BLaER1 treated with 17β-estradiol and CSF1 and Interleukin-3, amounts not matched to agents 10 nM and 100 nM (cell line): ENCODE results near the gene AP5B1.

Experiments
- H3K27ac ChIP-seq, 11 experiments: shearing (Covaris generic); formaldehyde crosslinking; 2 replicates each; pipeline ENCODE4 v1.8.1; 2022
- H3K27me3 ChIP-seq, 11 experiments: shearing (Covaris generic); formaldehyde crosslinking; 2 replicates each; pipeline ENCODE4 v1.8.1; 2022
- H3K36me3 ChIP-seq, 11 experiments: shearing (Covaris generic); formaldehyde crosslinking; 2 replicates each; pipeline ENCODE4 v1.8.1; 2022
- H3K4me1 ChIP-seq, 10 experiments: shearing (Covaris generic); formaldehyde crosslinking; 2 replicates each; pipeline ENCODE4 v1.8.1; 2022
- H3K4me2 ChIP-seq, 11 experiments: shearing (Covaris generic); formaldehyde crosslinking; 2 replicates each; pipeline ENCODE4 v1.8.1; 2022
- H3K4me3 ChIP-seq, 10 experiments: shearing (Covaris generic); formaldehyde crosslinking; 2 replicates each; pipeline ENCODE4 v1.8.1; 2022
- H3K9ac ChIP-seq, 11 experiments: shearing (Covaris generic); formaldehyde crosslinking; 2 replicates each; pipeline ENCODE4 v1.8.1; 2022
- H3K9me3 ChIP-seq, 11 experiments: shearing (Covaris generic); formaldehyde crosslinking; replicated peaks in 1 of 11; 2 replicates each; pipeline ENCODE4 v1.8.1; 2022
- H4K20me1 ChIP-seq, 11 experiments: shearing (Covaris generic); formaldehyde crosslinking; 2 replicates each; pipeline ENCODE4 v1.8.1; 2022
- Cebpa-rat ChIP-seq, 11 experiments: shearing (Covaris generic); IDR thresholded peaks; 2 replicates each; pipeline ENCODE4 v1.8.1; 2022

AP5B1 gene, protein sequence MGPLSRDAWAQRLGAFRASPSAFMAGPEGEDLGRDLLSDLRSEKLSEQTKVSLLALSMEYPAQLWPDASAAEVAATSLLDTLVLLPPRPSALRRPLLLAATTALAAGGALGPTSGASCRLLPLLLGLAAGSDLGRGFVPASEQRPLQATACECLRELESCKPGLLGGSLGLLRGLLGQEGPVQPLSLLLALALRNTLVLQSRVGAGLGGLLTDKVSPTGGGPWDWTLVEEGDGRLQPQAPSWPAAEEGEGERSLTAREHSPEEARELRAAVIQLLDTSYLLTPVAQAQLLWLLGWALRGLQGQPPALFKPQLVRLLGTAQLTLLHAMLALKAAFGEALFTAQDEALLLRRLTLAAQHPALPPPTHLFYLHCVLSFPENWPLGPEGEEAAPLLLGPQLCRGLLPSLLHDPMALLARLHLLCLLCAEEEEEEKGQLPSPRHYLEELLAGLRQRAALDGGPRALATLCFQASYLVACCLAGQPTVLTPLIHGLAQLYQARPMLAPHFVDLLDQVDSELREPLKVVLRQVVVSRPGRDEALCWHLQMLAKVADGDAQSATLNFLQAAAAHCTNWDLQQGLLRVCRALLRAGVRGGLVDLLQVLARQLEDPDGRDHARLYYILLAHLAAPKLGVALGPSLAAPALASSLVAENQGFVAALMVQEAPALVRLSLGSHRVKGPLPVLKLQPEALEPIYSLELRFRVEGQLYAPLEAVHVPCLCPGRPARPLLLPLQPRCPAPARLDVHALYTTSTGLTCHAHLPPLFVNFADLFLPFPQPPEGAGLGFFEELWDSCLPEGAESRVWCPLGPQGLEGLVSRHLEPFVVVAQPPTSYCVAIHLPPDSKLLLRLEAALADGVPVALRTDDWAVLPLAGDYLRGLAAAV

DNA sequence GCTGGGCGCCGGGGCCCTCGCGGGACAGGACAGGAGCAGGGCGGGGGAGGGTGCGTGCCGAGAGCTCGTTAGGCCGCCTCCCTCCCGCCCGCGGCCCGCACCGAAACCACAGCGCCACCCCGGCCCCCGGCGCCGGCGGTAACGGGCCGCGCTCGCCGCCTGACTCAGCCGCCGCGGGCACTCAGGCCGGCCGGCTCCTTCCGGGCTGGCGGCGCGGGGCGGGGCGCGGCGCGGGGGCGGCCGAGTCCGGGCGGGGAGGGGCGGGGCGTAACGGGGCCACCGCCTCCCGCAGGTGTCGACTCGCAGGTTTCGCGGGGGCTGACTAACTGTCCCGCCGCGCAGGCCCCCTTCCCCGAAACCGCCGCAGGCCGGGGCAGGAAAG, at the start of gene AP5B1:
Gene AP5B1, minus strand, starts transcription at position 207 of the 382 bp plus-strand sequence. CDS start 385 bp downstream, outside the sequence.
- Histone ChIP-seq H4K20me1 (peaks cover 27 to 48% (median 35%) of the 10 kb centered on the region in 11 experiments; a peak in 20 of 22 replicates), H3K4me3 (peak within 1 kb of the TSS; percentile 80 to 98 (median 94)), H3K4me1 (peaks cover 39 to 53% (median 51%) of the 10 kb centered on the region in 10 experiments), H3K4me2 (peak within 1 kb of the TSS; percentile 94 to 100 (median 99)), H3K36me3 (peaks cover 26 to 35% (median 32%) of the 10 kb centered on the region in 11 experiments), H3K27me3 (peaks cover 44 to 47% (median 46%) of the 10 kb centered on the region in 11 experiments), H3K9ac (peak within 1 kb of the TSS; percentile 93 to 100 (median 99)), H3K27ac (peak within 1 kb of the TSS; percentile 94 to 100 (median 99)), H3K9me3 (no peaks in the 10 kb centered on the region)
- TF ChIP-seq Cebpa-rat (IDR thresholded peaks at IDR 0.05), result no peak

DNA sequence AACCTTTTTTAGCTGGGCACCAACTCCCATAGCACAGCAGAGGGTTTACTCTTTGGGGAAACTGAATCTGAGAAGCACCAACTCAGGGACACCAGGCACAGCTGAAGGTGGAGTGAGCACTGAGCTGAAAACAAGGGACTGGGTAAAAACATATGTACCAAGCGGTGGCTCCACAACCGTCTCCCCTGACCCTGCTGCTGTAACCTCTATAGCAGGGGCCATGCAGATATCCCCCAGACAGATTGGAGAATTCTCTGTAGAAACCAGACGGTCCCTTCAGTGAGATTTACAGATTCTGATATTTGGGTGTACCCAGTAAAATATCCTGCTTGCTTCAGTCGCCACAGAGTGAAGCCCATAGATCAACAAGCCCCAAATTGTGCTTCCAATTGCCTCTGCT, 48.7 kb upstream of the AP5B1 start:
- Histone ChIP-seq H3K9ac (no peak overlapping the region), H3K4me1 (peaks cover 21 to 33% (median 28%) of the 10 kb centered on the region in 10 experiments), H4K20me1 (no peaks in the 10 kb centered on the region), H3K36me3 (no peaks in the 10 kb centered on the region), H3K4me2 (no peak overlapping the region), H3K9me3 (no peaks in the 10 kb centered on the region), H3K27me3 (no peaks in the 10 kb centered on the region), H3K4me3 (no peak overlapping the region), H3K27ac (no peak overlapping the region)
- no peak for TF ChIP-seq Cebpa-rat (IDR thresholded peaks at IDR 0.05)

DNA sequence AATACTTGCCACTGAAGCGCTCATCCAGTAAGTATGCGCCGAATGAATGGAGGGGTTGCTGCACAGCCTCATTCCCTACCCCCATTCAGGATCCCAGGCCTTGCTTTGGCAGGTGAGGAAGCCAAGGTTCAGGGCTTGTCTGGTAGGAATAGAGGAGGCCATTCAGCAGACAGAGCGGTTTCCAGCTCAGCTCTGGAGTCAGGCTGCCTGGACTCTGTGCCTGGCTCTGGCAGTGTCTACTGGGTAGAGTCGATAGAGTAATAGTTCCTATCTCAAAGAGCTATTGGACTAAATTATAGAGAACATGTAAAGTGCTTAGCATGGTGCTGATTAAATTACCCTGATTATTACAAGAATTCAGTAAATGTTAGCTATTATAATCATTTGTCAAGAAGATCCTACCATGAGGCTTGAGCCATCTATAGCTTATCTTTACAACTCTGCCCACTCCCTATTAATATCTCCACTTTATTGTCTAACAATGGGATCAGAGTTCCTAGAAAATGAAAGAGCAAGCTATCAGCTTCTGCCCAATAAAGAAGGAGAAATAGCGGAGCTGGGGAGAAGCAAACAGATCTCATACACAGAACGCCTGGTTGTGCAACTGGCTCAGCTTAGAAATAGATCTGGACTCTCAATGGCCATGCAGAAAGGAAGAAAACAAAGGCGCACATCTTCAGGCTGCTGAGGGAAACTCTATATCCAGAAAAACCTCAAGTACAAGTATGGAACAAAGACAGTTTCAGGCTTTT, 46.4 kb upstream of the AP5B1 start:
- Histone ChIP-seq H4K20me1 (no peaks in the 10 kb centered on the region), H3K4me1 (peaks cover 13 to 25% (median 20%) of the 10 kb centered on the region in 10 experiments), H3K36me3 (no peaks in the 10 kb centered on the region), H3K27me3 (no peaks in the 10 kb centered on the region), H3K9me3 (no peaks in the 10 kb centered on the region), H3K4me3 (no peak overlapping the region), H3K27ac (no peak overlapping the region), H3K9ac (no peak overlapping the region), H3K4me2 (no peak overlapping the region)
- no peak for TF ChIP-seq Cebpa-rat (IDR thresholded peaks at IDR 0.05)

DNA sequence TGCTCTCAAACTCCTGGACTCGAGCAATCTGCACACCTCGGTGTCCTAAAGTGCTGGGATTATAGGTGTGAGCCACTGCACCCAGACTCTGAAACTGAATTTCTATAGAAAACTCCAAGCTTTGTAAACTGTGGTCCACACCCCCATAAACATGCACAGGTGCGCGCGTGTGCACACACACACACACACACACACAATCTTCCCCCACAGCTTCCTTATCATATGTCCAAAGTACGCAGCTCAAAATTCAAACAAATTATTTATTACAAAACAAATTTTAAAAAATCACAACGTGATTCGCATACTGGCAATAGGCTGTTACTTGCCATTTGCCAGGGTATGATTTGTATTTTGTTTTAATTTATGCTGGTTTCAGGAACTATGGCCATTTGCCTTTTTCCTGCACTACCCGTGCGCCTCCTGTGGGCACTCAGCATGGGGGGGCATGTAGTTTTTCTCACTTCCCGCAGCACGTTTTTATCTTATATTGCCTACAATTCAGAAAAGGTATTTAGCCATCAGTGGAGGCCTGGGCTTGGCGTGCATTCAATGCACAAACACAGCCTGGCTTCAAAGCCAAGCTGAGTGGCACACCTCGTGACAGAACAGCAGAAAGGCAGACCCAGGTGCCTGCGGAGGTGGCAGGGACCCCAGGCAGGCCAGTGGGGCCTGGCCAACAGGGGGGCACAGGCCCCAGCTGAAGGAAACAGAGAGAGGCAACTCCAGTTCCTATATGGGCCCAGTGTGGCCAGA, 42.2 kb upstream of the AP5B1 start:
- TF ChIP-seq Cebpa-rat (IDR thresholded peaks at IDR 0.05), result no peak
- no peaks in the 10 kb centered on the region for H3K27me3 ChIP-seq
- H3K36me3 ChIP-seq, result no peaks in the 10 kb centered on the region
- no peak overlapping the region for H3K4me3 ChIP-seq
- H3K4me1 ChIP-seq, result peaks cover 24 to 42% (median 34%) of the 10 kb centered on the region in 10 experiments
- no peaks in the 10 kb centered on the region for H3K9me3 ChIP-seq
- no peak overlapping the region for H3K27ac ChIP-seq
- H3K9ac ChIP-seq, result no peak overlapping the region; a peak in 1 of 22 replicates
- H4K20me1 ChIP-seq, result no peaks in the 10 kb centered on the region
- H3K4me2 ChIP-seq, result peak overlapping the region in 5 of 11 experiments; percentile 9 to 80 (median 35); a peak in 4 of 22 replicates

DNA sequence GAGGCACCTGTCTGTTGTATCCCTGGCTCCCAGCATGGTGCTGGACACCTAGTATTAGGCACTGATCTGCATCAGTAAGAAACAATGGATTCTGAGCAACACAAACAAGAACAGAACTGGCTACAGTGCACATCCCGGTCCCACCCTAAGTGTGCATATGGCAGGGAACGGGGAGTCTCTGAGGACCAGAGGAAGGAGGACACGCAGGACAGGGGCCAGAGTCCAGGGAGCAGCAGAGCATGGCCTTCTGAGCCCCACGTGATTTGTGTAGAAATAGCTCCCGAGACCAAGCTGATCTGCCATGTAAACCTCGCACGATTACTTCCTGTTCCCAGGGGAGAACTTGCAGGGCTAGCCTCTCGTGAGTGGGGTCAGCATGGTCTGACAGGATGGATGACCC, 40.3 kb upstream of the AP5B1 start:
- no peak overlapping the region for H3K27ac ChIP-seq
- TF ChIP-seq Cebpa-rat (IDR thresholded peaks at IDR 0.05), result no peak
- H3K27me3 ChIP-seq, result peaks cover 0 to 12% (median 0%) of the 10 kb centered on the region in 11 experiments; a peak in 5 of 22 replicates
- peak overlapping the region in 2 of 11 experiments; percentile 8 to 58; a peak in 1 of 22 replicates for H3K9ac ChIP-seq
- H3K4me2 ChIP-seq, result peak overlapping the region; percentile 47 to 81 (median 71)
- H3K4me1 ChIP-seq, result peaks cover 28 to 51% (median 41%) of the 10 kb centered on the region in 10 experiments
- H3K36me3 ChIP-seq, result no peaks in the 10 kb centered on the region
- no peaks in the 10 kb centered on the region for H3K9me3 ChIP-seq
- H4K20me1 ChIP-seq, result no peaks in the 10 kb centered on the region
- H3K4me3 ChIP-seq, result no peak overlapping the region

DNA sequence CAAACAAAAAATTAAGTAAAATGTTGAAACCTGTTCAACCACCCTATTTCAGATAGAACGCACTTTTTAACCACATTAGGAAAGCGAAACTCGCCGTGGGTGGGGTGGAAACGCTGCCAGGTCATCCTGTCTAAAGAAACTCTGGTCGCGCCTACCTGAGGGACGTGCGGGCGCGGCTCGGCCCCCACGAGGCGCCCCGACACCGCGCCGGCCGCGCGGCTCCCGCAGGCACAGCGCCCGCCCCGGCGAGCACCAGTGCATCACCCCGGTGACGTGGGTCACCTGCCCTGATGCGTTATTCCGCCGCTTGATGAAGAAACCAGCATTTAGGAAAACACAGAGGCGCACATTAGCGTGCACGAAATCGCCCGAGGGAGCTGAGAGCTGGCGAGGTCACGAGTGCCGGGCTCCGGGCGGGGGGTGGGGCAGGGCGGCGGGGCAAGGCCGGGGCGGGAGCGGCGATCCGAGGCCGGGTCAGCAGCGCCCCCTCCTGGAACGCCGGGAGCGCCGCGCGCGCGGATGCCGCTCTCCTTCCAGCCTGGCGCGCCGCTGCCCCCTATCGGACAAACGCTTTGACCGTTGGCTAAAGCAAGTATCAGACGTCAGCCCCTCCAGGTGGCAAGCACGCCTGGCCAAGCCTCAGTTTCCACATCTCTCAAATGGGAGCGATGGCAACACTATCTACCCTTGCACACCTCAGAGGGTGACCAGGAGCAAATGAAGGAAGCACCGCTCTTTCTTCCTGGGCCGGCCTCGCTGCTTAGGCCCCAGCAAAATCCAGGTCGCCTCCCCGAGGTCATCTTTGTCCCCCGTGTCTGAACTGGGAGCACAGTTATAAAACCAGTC, 37.3 kb upstream of the AP5B1 start:
- TF ChIP-seq Cebpa-rat (IDR thresholded peaks at IDR 0.05), result no peak
- Histone ChIP-seq H4K20me1 (peaks cover 0 to 21% (median 0%) of the 10 kb centered on the region in 11 experiments; a peak in 2 of 22 replicates), H3K9ac (peak overlapping the region; percentile 53 to 92 (median 79)), H3K27ac (peak overlapping the region; percentile 32 to 76 (median 64); a peak in 20 of 22 replicates), H3K36me3 (0 out of 22 replicates have a peak, but pooled peaks cover 0 to 3% (median 0%) of the 10 kb centered on the region in 11 experiments), H3K9me3 (no peaks in the 10 kb centered on the region), H3K4me2 (peak overlapping the region; percentile 89 to 98 (median 94)), H3K4me3 (peak overlapping the region; percentile 60 to 91 (median 68)), H3K4me1 (peaks cover 40 to 65% (median 59%) of the 10 kb centered on the region in 10 experiments), H3K27me3 (peaks cover 0 to 12% (median 0%) of the 10 kb centered on the region in 11 experiments; a peak in 5 of 22 replicates)

DNA sequence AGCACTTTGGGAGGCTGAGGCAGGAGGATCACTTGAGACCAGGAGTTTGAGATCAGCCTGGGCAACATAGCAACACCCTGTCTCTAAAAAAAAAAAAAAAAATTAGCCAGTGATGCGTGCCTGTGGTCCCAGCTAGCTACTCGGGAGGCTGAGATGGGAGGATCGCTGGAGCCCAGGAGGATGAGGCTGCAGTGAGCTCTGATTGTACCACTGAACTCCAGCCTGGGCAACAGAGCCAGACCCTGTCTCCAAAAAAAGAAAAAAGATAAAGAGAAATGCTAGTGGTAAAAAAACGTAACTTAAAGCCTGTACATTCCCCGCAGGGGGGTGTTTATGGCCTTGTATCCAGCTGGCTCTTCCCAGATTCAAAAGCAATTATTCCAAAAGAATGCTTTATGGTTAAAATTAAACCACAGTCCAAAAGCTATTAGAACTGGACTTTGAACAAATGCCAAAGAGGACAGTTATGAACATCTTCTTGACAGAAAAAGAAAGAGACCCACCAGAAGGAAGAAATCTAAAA, 36.6 kb upstream of the AP5B1 start:
- Histone ChIP-seq H3K9ac (peak overlapping the region; percentile 53 to 92 (median 79)), H3K4me3 (peak overlapping the region; percentile 60 to 91 (median 68)), H3K27ac (peak overlapping the region in 9 of 11 experiments; percentile 51 to 76 (median 68); a peak in 16 of 22 replicates), H3K27me3 (peaks cover 0 to 12% (median 0%) of the 10 kb centered on the region in 11 experiments; a peak in 6 of 22 replicates), H3K4me1 (peaks cover 45 to 68% (median 58%) of the 10 kb centered on the region in 10 experiments), H3K4me2 (peak overlapping the region; percentile 89 to 98 (median 94)), H3K9me3 (no peaks in the 10 kb centered on the region), H4K20me1 (peaks cover 0 to 27% (median 0%) of the 10 kb centered on the region in 11 experiments; a peak in 2 of 22 replicates), H3K36me3 (0 out of 22 replicates have a peak, but pooled peaks cover 0 to 3% (median 0%) of the 10 kb centered on the region in 11 experiments)
- TF ChIP-seq Cebpa-rat (IDR thresholded peaks at IDR 0.05), result no peak
